Measurements from ENCODE around the gene TMC1. TPM values are rescaled to one million over a fixed set of nuclear protein-coding genes. Genes with fewer than 3 reads are reported as not detected.

TMC1 gene
- polyA plus RNA-seq, 2 of the 4 experiments (the other 2 are of a cell fraction): 0.12 to 0.17 TPM

DNA sequence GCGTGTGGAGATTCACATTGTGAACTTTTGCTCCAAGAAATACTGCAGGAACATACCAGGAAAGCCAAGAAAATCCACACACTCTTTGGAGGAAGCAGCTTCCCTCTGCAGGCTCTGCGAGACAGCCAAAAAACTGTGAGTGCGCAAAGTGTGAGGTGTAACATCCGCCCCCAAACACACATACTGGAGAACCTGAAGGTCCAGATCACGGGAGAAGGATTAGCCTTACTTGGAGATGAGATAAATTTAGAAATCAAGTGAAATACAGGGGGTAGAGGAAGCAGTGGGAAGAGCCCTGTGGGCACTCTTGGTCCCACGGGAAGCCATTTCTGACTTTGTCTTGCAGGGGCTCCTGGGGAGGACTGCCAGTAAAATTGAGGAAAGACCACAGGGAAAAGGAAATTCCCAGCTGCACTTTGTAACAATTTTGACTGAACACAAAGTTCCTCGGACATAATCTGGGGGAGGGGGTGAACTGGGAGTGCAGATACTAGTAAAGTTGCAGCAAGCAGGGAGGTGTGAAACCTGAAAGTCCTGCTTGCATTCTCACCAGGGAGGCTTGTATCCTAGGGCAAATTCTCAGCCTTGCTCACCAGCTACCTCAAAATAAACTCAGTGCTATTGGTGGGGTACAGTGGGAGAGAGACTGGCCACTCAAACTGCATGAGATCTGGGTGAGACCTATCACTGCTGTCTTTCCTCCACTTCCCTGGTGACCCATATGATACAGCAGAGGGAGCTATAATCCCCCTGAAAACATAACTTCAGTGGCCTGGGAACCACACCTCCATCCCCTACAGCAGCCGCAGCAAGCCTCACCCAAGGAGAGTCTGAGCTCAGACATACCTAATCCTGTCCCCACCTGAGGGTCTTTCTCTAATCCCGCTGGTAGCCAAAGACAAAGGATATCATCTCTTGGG, 322.4 kb downstream of the TMC1 start (continued):
- no peak for TF ChIP-seq ZNF302 (CRISPR knock-in tag; IDR thresholded peaks at IDR 0.05)
- TF ChIP-seq SREBF2 (IDR thresholded peaks at IDR 0.05): no peak
- TF ChIP-seq, protein P1, sequence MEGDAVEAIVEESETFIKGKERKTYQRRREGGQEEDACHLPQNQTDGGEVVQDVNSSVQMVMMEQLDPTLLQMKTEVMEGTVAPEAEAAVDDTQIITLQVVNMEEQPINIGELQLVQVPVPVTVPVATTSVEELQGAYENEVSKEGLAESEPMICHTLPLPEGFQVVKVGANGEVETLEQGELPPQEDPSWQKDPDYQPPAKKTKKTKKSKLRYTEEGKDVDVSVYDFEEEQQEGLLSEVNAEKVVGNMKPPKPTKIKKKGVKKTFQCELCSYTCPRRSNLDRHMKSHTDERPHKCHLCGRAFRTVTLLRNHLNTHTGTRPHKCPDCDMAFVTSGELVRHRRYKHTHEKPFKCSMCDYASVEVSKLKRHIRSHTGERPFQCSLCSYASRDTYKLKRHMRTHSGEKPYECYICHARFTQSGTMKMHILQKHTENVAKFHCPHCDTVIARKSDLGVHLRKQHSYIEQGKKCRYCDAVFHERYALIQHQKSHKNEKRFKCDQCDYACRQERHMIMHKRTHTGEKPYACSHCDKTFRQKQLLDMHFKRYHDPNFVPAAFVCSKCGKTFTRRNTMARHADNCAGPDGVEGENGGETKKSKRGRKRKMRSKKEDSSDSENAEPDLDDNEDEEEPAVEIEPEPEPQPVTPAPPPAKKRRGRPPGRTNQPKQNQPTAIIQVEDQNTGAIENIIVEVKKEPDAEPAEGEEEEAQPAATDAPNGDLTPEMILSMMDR (IDR thresholded peaks at IDR 0.05): peak; percentile 31; the same call in 1 of the 3 replicates
- no peak for TF ChIP-seq HOXB13 (CRISPR knock-in tag; IDR thresholded peaks at IDR 0.05; ENCODE audit: low read depth)
- TF ChIP-seq HOXB5 (CRISPR knock-in tag; IDR thresholded peaks at IDR 0.05): no peak
- TF ChIP-seq ZFP36 (IDR thresholded peaks at IDR 0.05; ENCODE audit: borderline replicate concordance, partially characterized antibody): no peak
- no peak for TF ChIP-seq JUN (IDR thresholded peaks at IDR 0.05)
- TF ChIP-seq JUNB (IDR thresholded peaks at IDR 0.05): no peak
- no peak for TF ChIP-seq PHF8 (IDR thresholded peaks at IDR 0.05; ENCODE audit: borderline replicate concordance, low read depth)
- TF ChIP-seq, protein P2, sequence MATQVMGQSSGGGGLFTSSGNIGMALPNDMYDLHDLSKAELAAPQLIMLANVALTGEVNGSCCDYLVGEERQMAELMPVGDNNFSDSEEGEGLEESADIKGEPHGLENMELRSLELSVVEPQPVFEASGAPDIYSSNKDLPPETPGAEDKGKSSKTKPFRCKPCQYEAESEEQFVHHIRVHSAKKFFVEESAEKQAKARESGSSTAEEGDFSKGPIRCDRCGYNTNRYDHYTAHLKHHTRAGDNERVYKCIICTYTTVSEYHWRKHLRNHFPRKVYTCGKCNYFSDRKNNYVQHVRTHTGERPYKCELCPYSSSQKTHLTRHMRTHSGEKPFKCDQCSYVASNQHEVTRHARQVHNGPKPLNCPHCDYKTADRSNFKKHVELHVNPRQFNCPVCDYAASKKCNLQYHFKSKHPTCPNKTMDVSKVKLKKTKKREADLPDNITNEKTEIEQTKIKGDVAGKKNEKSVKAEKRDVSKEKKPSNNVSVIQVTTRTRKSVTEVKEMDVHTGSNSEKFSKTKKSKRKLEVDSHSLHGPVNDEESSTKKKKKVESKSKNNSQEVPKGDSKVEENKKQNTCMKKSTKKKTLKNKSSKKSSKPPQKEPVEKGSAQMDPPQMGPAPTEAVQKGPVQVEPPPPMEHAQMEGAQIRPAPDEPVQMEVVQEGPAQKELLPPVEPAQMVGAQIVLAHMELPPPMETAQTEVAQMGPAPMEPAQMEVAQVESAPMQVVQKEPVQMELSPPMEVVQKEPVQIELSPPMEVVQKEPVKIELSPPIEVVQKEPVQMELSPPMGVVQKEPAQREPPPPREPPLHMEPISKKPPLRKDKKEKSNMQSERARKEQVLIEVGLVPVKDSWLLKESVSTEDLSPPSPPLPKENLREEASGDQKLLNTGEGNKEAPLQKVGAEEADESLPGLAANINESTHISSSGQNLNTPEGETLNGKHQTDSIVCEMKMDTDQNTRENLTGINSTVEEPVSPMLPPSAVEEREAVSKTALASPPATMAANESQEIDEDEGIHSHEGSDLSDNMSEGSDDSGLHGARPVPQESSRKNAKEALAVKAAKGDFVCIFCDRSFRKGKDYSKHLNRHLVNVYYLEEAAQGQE (IDR thresholded peaks at IDR 0.05): no peak
- TF ChIP-seq EP300 (IDR thresholded peaks at IDR 0.05): no peak
- no peak for TF ChIP-seq NR3C1 (IDR thresholded peaks at IDR 0.05)
- no peak for TF ChIP-seq NPAS2 (CRISPR knock-in tag; IDR thresholded peaks at IDR 0.05; ENCODE audit: borderline replicate concordance)
- no peak for TF ChIP-seq CEBPB (IDR thresholded peaks at IDR 0.05)
- no peak for TF ChIP-seq CHD4 (IDR thresholded peaks at IDR 0.05; ENCODE audit: borderline replicate concordance)
- TF ChIP-seq, protein P3, sequence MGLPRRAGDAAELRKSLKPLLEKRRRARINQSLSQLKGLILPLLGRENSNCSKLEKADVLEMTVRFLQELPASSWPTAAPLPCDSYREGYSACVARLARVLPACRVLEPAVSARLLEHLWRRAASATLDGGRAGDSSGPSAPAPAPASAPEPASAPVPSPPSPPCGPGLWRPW (IDR thresholded peaks at IDR 0.05): no peak
- TF ChIP-seq KDM5A (IDR thresholded peaks at IDR 0.05): peak; percentile 50; the same call in 1 of the 2 replicates
- TF ChIP-seq MAFK (IDR thresholded peaks at IDR 0.05; ENCODE audit: partially characterized antibody): no peak
- no peak for TF ChIP-seq MAZ (IDR thresholded peaks at IDR 0.05; ENCODE audit: borderline replicate concordance, low read depth, low read length)

DNA sequence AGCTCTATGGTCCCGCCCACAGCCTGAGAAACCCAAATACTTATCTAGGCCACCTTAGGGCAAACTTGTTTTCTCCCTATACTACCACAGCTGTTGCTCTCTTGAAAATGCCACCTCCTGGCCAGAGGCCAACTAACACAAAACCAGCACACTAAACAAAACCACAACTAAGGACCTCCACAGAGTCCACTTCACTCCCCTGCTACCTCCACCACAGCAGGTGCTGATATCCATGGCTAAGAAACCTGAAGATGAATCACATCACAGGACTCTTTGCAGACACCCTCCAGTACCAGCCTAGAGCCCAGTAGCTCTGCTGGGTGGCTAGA, 323.0 kb downstream of the TMC1 start:
- H3K9me3 ChIP-seq: peaks cover 17% of the 10 kb centered on the region; the same call in 2 of the 3 replicates
- peak overlapping the region; percentile 2 to 74; a peak in 4 of 6 replicates for H3K27ac ChIP-seq
- H3K4me1 ChIP-seq: peaks cover 12% of the 10 kb centered on the region; the same call in 2 of the 3 replicates
- FAIRE-seq (no peak), DNase-seq (ENCODE audit: low read depth in 1 of 2, low spot score in 1 of 2) (no peak), ATAC-seq (peak; percentile 44 to 47; a peak in 3 of 6 replicates)
- CTCF ChIA-PET: interaction anchor here (0.6 to 4.5 kb wide), 17 partner anchors 8 to 563 kb away, joined by 3 to 41 read pairs (median 4); no protein-coding TSS in a partner anchor
- WGBS (ENCODE audit: missing lambda C conversion rate): 80% methylated on average over 1 of the region's 1 CpG
- H3K4me3 ChIP-seq: no peak overlapping the region
- no peak overlapping the region for H3K4me2 ChIP-seq
- POLR2A ChIA-PET: no interaction called here
- TF ChIP-seq CBX2 (IDR thresholded peaks at IDR 0.05; ENCODE audit: borderline replicate concordance, low read depth) (no peak), HDAC2 (IDR thresholded peaks at IDR 0.05) (no peak), HOXA7 (CRISPR knock-in tag; IDR thresholded peaks at IDR 0.05) (no peak), FOXS1 (CRISPR knock-in tag; IDR thresholded peaks at IDR 0.05) (no peak), HOXB13 (CRISPR knock-in tag; IDR thresholded peaks at IDR 0.05; ENCODE audit: low read depth) (no peak), POLR2AphosphoS2 (conservative IDR thresholded peaks at IDR 0.05; ENCODE audit: low read length) (no peak), RNF2 (IDR thresholded peaks at IDR 0.05; ENCODE audit: borderline replicate concordance, low read depth) (no peak), NPAS2 (CRISPR knock-in tag; IDR thresholded peaks at IDR 0.05; ENCODE audit: borderline replicate concordance) (no peak), TFCP2L1 (CRISPR knock-in tag; IDR thresholded peaks at IDR 0.05) (no peak), SREBF2 (IDR thresholded peaks at IDR 0.05) (no peak), RAD21 (conservative IDR thresholded peaks at IDR 0.05 in 1 of 2, IDR thresholded peaks at IDR 0.05 in 1 of 2) (no peak), NFE2L2 (conservative IDR thresholded peaks at IDR 0.05; ENCODE audit: low read length) (no peak), PHF8 (IDR thresholded peaks at IDR 0.05; ENCODE audit: borderline replicate concordance, low read depth) (no peak)
- TF ChIP-seq, protein P3 (IDR thresholded peaks at IDR 0.05): no peak
- TF ChIP-seq, protein P4, sequence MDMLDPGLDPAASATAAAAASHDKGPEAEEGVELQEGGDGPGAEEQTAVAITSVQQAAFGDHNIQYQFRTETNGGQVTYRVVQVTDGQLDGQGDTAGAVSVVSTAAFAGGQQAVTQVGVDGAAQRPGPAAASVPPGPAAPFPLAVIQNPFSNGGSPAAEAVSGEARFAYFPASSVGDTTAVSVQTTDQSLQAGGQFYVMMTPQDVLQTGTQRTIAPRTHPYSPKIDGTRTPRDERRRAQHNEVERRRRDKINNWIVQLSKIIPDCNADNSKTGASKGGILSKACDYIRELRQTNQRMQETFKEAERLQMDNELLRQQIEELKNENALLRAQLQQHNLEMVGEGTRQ (IDR thresholded peaks at IDR 0.05): no peak
- TF ChIP-seq, protein P5, sequence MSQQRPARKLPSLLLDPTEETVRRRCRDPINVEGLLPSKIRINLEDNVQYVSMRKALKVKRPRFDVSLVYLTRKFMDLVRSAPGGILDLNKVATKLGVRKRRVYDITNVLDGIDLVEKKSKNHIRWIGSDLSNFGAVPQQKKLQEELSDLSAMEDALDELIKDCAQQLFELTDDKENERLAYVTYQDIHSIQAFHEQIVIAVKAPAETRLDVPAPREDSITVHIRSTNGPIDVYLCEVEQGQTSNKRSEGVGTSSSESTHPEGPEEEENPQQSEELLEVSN (IDR thresholded peaks at IDR 0.05; ENCODE audit: borderline replicate concordance, low read depth): no peak

All from A549 (cell line).